ENCODE data around the gene DYRK4.

The DYRK4 gene

DNA sequence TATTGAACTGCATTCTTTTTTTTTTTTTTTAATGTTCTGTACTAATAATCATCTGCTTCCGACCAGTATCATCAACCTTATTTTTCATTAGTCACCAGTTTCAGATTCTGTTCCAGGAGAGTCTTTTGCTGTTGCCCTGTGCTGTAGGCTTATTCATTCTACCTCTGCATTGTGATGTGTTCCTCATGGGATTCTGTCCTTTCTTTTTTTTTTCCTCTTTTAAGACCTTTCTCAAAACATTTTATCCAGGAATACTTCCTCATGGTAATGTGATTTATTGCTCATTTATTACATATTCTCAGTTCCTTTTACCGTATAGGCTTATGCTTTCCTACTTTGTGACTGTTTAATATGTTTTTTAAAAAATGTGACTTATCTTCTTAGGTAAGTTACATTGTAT, 91.7 kb downstream of the DYRK4 start:
- no peak for TF ChIP-seq TAF1 (IDR thresholded peaks at IDR 0.05; ENCODE audit: borderline replicate concordance, insufficient read depth, low read length)
- TF ChIP-seq POLR2AphosphoS5 (IDR thresholded peaks at IDR 0.05; ENCODE audit: low read depth, low read length): no peak
- TF ChIP-seq, protein P1, sequence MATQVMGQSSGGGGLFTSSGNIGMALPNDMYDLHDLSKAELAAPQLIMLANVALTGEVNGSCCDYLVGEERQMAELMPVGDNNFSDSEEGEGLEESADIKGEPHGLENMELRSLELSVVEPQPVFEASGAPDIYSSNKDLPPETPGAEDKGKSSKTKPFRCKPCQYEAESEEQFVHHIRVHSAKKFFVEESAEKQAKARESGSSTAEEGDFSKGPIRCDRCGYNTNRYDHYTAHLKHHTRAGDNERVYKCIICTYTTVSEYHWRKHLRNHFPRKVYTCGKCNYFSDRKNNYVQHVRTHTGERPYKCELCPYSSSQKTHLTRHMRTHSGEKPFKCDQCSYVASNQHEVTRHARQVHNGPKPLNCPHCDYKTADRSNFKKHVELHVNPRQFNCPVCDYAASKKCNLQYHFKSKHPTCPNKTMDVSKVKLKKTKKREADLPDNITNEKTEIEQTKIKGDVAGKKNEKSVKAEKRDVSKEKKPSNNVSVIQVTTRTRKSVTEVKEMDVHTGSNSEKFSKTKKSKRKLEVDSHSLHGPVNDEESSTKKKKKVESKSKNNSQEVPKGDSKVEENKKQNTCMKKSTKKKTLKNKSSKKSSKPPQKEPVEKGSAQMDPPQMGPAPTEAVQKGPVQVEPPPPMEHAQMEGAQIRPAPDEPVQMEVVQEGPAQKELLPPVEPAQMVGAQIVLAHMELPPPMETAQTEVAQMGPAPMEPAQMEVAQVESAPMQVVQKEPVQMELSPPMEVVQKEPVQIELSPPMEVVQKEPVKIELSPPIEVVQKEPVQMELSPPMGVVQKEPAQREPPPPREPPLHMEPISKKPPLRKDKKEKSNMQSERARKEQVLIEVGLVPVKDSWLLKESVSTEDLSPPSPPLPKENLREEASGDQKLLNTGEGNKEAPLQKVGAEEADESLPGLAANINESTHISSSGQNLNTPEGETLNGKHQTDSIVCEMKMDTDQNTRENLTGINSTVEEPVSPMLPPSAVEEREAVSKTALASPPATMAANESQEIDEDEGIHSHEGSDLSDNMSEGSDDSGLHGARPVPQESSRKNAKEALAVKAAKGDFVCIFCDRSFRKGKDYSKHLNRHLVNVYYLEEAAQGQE (IDR thresholded peaks at IDR 0.05; ENCODE audit: insufficient read depth in 1 of 2, low read depth in 2 of 2, low read length in 2 of 2): no peak
- no peak for TF ChIP-seq FOXP2 (optimal IDR thresholded peaks at IDR 0.05; ENCODE audit: borderline replicate concordance, extremely low read depth, extremely low read length, insufficient read depth)
- no peak for TF ChIP-seq SIN3A (IDR thresholded peaks at IDR 0.05; ENCODE audit: borderline replicate concordance, insufficient read depth, low read length)

All from PFSK-1 (cell line).